Measurements from ENCODE around the gene PLXNA4.
A peak's percentile ranks its signal among the peaks of the same experiment; 100 is the strongest.

The PLXNA4 gene

DNA sequence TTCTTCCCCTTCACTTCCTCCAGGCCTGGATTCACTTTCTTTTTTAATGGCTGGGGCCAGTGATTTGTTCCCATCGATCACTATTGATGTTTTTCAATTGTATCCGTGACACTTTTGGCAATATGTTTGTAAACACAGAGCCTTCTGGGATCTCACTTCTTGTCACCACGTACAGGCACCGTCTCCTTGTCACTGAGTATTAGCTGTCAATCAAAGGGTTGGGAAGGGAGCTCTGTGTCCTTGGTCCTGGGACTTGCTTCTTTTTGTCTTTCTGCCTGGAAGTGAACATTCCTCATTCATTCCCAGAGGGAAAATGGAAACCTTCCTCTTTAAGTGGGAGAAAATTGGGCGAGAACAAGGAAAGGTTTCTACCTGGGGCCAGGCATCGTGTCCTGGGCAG lies 157.4 kb downstream of the PLXNA4 start:
- no peak for DNase-seq (ENCODE audit: low read depth in 2 of 2)

DNA sequence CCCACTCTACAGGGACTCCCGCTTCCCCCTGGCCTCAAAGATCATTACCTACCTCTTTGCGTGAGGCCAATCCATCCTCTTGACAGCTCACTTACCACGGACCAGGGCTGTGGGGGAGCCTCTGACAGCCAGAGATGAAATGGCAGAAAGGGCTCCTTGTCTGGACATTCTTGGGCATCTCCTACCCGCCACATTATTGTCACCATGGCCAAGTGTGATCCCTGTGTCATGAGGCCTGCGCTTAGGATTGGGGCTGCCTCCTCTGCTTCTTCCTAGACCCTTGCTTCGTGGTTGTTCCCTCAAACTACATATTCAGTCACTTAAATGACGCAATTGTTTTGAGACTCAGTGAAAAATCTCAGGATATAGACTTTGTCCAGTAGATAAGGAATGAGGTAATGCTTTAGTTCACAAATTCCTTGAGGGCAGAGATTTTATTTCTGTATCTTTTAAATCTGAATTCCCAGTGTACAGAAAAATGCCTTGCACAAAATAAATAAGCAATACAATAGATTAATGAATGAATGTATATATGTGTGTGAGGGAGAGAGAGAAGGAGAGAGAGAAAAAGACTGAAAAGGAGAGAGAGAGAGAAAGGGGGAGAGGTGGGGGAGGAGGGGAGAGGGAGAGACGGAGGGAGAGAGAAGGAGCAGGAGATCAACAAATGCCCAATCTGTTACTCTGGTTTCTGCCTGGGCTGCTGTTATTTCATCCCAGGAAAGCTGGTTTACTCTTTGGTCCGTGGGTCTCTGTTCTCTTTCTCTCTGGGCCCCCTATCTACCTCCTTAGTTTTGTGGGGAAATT lies 159.0 kb downstream of the PLXNA4 start:
- no peak for DNase-seq (ENCODE audit: low read depth in 2 of 2)

DNA sequence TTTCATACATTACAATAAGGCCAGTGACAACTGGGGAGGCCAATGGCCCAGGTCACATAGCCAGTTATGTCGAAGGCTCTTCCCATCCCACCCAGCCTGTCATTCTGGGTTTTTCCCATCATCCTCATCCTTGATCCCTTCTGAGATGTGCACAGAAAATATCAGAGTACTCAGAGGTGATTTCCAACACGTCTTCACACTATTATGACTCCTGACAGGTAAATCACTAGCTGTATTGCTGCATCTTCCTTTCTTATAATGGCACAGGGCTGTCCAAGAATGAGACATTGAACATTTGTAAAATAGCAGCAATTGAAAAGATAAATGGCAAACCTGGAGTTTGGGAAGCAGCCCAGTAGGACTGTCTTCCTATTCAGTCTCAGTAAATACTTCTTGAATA lies 159.9 kb downstream of the PLXNA4 start:
- no peak for DNase-seq (ENCODE audit: low read depth in 2 of 2)

DNA sequence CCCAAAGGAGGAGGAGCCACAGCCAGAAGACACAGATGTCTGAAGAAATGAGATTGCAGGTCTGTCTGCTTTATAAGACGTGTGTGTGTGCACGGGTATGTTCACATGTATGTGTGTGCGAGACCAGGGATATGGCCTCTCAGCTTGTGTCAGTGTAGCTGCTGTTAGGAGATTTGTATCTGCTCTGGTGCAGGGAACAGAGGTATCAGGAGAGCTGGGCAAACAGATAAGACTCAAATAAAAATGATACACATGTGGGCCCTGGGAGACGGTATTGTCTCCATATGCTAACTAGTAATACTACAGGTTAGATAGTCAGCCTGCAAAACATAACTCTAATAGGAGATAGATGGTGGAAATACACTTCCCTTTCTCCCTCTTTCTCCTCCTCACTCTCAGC lies 161.0 kb downstream of the PLXNA4 start:
- DNase-seq (ENCODE audit: low read depth in 2 of 2), result no peak

DNA sequence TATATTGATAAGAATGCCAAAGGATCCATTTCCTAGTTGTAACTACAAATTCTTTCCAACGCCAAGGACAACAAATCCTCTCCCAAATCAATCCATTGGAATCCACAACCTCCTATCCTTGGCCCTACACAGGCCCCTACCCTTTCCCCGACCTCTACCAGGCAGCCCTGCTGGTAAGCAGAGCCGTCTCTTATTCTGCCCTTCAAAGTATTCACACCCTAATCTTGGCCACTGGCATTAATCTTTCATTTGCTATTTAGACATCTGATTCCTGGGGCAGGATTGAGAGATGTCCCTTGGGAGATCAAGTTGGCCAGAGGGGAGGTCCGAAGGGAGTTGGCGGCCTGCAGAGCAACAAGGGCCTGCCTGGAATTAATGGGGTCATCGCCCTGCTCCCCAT lies 161.4 kb downstream of the PLXNA4 start:
- no peak for DNase-seq (ENCODE audit: low read depth in 2 of 2)

DNA sequence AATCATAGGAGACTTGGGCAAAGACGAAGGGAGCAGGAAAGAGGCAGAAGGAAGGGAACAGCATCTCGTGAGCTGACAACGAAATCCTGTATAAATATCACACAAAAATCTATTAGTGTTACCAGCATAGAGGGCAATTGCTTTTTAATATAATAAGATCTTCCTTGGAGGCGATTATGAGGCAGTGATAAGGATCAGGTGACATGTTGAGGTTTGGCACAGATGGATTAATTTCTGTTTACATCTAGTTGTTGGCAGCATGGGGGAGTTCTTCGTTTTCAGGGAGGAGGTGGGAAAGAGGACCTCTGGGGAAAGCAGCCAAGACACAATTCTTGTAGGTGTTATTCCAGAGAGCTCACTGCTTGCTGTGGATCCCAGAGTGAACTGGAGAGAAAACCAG lies 163.8 kb downstream of the PLXNA4 start:
- no peak for DNase-seq (ENCODE audit: low read depth in 2 of 2)

DNA sequence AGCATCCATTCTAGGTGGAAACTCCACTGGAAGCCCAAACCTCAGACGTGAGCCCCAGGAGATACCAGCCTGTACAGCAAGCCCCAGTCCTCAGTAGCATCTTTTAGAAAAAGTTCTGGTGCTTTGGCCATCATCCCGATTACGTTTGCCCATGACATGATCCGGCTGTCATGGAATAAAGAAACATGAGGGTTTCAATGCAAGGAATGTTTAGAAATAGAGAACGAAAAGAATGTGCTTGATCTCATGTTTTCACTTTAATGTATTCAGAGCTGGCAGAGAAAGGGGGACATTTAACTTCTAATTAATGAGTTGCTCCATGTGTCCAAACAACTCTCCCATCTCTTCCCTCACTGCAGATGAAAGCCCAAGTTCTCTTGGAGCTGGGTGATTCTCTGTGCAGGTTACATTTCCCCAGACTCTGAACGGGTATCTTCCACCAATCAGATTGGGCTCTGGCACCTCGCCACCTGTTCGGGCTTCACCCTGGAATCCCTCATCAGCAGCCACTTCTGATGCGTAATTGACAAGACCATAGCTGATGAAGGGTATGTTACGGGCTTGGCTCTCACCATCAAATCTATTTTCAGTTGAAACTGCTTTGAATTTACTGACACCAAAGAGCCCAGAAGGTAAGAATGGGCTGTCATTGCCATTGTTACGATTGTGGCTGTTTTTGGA lies 165.3 kb downstream of the PLXNA4 start:
- no peak for DNase-seq (ENCODE audit: low read depth in 2 of 2)

DNA sequence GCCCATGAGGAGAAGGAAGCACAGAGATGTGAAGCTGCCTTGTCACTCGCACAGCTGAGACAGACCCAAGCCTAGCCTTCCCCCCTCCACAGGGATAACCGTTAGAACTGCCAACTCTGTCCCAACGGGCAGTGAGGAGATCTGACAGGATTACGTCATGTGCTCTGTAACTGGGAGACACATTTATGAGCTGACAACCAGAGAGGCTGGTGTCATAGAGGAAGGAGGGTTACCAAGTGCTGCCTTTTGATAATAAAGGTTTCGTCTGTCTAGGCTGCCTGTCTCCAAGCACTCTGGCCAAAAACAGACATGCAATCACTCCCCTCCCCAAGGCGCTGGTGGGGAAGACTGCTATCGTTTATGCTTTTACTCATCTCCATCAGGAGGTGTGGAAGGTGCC lies 165.9 kb downstream of the PLXNA4 start:
- DNase-seq (ENCODE audit: low read depth in 2 of 2), result no peak

DNA sequence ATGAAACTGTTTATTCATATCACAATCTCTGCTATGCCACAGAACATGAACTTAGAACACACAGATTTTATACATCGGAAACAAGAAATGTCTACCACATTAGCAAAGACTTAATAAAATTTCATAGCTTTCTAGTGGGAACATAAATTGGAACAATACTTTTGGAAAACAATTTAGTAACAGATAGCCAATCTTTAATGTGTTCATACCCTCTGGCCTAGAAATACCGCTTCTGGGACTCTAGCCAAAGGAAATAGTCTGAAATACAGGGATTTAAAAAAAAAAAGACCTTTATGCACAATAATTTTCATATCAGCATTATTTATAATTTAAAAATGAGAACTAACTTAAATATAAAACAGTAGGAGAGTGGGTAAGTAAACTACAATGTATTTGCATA lies 168.5 kb downstream of the PLXNA4 start:
- no peak for DNase-seq (ENCODE audit: low read depth in 2 of 2)

DNA sequence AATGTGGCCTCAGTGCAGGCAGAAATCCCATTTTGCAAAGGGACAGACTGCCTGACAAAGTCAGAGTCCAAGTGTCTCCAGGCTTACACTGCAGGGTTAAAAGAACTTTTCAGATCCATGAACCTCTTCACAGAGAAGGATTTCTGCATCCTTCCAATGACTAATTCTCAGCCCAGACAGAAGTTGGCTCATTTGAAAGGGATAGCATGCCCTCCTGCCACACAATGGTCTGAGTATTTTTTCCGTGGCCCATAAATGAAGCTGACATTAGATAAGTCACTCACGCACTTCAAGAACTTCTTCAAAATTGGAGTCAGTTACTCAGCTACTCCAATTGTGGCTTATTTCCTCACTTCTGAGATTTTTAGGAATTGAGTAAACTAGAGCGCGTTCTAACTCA lies 170.2 kb downstream of the PLXNA4 start:
- DNase-seq (ENCODE audit: low read depth in 2 of 2), result no peak

DNA sequence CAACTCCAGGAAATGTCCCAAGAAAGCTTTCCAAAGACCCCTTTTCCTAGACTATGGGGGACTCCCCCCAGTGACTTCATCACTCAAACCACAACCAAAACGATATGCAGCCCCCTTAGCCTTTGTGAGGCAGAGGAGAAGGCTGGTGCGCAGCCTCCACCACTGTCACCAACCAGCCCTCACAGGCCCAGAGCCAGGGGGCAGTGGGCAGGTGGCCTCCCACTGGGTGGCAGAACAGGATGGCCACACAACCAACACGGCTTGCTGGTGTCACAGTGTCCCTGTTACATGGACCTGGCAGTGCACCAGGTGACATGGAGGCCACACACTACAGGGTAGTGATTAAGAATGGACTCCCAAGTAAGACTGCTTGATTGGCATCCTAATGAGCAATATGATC lies 172.0 kb downstream of the PLXNA4 start:
- DNase-seq (ENCODE audit: low read depth in 2 of 2), result no peak

DNA sequence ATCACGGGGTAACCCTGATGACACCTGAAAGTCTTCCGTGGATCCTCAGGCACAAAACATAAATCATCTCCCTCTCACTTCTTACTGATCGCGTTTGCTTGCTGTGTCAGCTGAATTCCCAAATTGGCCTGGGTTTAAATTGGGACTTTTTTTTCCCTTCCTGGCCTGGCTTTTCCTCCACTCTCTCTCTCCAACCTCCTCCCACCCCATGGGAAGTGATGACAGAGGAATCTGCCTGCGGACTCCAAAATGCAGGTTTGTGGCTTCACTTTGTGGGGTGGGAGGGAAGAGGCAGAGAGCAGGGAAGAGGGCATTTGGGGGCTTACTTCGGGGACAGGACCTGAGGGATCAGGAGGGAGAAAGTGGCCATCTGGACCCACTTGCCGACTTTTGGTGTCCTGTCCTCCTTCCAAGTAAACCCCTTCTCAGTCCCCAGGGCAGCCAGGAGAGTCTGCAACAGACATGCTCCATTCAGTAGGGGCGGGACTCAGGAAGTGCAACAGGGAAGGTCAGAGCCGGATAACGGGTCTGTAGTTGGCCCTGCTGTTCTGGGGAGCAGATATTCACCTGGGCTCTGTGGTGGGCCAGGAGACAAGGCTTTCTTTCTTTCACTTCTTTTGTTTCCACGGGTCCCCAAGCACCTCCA lies 172.7 kb downstream of the PLXNA4 start:
- no peak for DNase-seq (ENCODE audit: low read depth in 2 of 2)

DNA sequence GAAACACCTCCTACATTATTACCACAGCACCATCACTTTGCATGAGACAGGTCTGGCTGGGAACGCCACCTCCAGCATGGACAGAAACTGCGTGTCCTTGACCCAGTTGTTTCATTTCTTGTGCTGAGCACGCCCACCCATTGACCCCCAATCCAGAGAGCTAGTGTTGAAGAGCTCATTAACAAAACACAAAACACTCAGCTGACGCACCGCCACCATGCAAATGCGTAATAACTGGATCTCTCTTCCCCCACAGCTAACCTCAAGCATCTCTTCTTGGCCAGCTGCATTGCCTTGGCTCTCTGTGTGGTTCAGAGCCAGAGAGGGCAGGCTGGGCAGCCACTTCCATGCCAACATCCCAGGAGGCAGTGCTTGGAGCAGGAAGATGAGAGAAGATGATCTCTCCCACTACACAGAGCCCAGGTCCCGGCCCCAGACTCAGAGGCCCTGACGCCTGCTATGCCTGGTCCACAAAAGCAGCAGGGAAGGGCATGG lies 173.5 kb downstream of the PLXNA4 start:
- no peak for DNase-seq (ENCODE audit: low read depth in 2 of 2)

DNA sequence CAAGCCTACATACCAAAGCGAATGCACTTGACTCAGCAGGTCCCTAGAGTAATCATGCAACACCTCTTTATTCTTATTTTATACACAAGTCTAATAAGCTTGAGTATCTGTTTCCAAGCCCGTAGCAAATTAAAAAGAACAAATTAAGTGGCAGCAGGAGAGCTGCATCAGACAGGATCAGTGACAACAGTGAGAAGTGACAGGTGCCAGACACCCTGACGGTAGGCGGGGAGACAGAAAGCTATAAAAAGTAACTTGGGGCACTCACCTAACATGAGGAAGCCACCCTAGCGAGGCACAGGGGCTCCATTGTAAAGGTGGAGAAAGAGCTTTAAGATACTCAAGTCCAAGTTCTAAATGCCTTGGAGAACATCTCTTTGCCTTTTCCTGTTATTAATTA lies 174.2 kb downstream of the PLXNA4 start:
- DNase-seq (ENCODE audit: low read depth in 2 of 2), result no peak

DNA sequence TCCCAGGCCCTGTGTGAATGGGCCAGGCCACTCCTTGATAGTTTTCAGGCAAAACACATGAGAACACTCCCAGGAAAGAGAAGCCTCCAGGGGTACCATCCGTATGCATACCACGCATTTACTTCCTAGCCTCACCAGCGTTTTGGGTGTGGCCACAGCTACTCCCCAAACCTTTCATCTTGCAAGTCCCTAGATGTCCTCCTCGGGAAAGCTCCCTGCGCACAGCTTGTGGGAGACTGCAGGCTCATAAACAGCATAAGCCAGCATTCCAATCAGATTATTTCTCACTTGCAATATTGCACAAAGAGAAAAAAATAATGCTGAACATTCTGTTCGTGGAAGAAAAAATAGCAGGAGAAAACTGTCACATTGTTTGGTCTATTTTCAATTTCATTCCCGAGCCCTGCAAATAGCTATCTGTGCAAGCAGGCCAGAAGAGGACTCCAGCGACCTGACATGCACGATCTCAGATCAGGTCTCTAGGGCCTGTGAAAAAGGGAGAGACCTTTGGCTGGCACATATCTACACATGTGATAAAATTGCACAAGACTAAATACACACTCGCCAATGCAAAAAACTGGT lies 175.6 kb downstream of the PLXNA4 start:
- DNase-seq (ENCODE audit: low read depth in 2 of 2), result no peak

DNA sequence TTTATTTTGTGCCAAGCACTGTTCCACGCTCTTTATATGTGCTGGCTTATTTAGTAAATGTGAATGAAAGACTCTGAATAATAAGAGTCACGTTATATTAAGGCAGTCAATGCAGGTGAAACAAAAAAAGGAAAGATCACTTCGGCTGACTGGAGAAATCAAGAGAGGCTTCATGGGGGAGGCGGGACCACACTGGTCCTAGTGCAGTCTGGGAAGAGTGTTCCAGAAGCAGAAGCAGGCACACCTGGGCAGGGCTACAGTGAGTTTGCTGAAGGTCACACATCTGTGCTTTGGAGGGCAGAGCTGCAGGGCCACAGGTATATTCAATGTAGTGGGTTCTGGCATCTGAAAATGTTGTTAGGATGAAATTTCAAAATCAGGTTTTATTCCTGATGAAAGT lies 176.9 kb downstream of the PLXNA4 start:
- DNase-seq (ENCODE audit: low read depth in 2 of 2), result no peak

DNA sequence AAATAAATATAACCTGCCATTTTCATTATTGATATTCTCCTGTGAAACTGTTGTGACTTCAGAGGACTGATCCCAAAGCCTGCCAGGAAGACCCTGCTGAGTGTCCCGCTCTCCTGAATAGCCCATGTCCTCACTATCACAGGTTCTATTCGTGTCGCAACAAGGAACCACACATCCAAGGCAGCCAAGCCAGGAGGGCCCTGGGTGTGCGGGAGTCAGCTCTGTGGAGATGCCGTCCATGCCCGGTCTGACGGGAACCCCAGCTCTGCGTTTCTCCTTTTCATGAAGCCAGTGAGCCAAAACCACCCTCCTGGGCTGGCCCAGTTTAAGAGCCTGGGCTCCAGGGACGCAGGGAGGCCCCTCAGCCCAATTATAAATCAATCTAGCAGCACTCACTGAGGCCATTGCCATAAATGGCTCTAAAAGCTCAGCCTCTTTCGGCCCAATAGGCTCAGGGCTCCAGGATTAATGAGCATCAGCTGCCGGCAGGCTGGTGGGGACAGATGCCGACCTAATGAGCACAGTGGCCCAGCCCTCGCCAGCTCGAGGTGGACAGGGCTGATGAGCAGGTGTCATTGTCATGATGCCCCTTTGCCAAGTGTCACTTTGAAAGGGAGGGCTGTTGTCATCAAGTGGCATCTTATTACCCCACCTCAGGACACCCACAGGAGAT lies 177.9 kb downstream of the PLXNA4 start:
- DNase-seq (ENCODE audit: low read depth in 2 of 2), result no peak

DNA sequence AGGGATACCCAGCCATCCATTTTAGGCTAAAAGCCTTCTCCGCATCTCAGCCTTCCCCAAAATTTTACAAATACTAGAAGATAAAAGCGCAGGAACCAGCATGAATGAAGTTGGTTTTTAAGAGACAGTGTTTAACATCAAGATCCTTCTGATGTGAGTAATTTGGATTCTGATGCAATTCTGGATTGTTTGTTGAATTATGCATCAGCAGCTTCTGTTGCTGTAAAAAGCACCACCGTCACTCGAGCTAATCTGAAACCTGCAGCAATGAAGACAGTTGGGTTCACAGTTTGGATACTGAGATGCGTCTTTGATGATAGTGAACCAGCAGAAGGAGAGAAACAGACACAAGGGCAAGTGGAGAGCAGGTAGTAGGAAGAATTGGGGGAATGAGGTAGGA lies 179.2 kb downstream of the PLXNA4 start:
- no peak for DNase-seq (ENCODE audit: low read depth in 2 of 2)

DNA sequence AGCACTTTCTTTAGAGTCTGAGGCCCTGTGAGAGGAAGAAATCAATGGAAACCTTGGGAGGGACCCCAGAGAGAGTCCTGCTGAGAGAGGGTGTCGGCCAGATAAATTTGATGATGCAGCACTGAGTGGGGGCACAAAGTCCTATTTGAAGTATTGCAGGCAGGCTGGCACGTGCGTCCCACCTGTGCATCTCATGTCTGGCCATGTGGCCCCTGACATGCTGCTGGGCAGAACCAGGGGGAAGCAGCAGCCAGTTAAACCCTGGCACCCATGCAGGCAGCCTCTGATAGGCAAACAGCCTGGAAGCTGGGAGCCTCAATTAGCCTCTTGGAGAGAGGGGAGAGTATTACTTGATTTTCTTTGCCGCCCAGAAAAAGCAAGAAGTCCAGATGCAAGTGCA lies 180.9 kb downstream of the PLXNA4 start:
- DNase-seq (ENCODE audit: low read depth in 2 of 2), result no peak

DNA sequence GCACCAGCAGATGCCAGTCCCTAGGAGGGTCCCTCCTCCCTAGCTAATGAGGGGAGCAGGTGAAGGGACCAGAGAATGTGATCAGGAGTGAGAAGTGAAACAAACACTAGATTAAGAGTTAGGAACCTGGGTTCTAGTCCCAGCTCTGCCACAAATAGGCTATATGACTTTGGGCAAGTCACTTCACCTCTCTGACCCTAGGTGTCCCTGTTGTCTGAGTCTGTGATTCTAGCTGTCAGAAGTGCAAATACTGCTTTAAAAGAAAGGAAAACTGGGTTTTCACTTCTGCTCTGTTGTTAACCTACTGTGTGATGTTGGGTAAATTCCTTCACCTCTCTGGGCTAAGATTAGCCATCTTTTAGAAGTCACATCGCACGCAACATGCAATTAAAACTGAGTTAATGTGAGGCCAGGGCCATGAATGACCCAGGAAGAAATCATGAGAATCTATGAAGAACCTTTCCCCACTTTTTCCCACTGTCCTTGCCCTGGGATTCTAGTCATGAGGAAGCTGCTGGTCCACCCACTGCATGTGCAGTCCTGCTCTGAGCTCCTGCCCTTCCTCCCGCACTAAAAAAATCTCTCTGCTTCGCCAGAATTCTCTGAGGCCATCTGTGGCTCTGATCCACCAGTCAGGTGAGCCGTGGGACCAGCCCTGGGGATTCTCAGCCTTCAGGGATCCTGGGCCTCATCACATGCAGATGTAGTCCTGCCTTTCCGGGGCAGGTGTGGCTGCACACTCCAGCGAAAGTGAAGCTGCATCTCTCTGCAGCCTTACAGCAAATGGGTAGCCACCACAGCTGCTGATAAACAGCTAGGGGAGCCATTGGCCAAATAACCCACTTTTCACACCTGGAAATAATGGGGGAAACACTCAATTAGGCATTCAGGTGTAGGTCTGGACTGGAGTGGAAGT lies 181.7 kb downstream of the PLXNA4 start:
- peak; percentile 3 to 8 for DNase-seq (ENCODE audit: low read depth in 2 of 2)

DNA sequence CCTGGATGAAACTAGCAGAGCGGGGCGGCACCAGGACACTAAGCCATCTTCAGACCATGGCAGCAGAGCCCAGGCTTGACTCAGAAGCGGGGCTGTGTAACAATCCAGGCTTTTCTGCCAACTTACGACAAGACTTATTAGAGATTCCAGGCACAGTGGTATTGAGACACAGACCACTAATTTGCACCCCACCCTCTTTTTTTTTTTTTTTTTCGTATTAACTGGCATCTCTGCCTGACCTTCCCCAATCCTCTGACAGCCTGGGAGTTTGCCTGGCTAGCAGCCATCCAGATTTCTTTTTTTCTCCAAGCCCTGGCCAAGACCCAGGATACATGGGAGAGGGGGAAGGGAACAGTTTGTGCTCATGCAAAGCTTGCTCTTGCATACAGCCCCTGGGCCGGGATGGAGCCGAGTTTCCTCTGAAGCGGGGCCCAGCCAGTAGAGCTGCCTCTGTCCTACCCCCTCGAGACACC lies 182.4 kb downstream of the PLXNA4 start:
- DNase-seq (ENCODE audit: low read depth in 2 of 2), result no peak
